Spleen (tissue), 11 donors: ENCODE results near the gene PRMT1. TPM values are rescaled to one million over a fixed set of nuclear protein-coding genes. Genes with fewer than 3 reads are reported as not detected.
"Not testable (repeated sequence)": the region's sequence is repeated elsewhere in the genome, so short reads cannot be mapped to it uniquely, and the experiment has no call there.

ENCODE experiments used
- DNase-seq: peaks from one replicate; pipeline ENCODE4 v3.0.0-alpha.2; 2020
- H3K27ac ChIP-seq, 8 donors: fragments of 200-600 bp; sonication (generic) in 7 of 8; 1 replicate in 4 of 8; 2 replicates in 4 of 8; pipeline versions ENCODE4 v1.5.0 to v1.8.0; 2016 to 2021; ENCODE audit warnings: inconsistent platforms in 4 of 8, mild to moderate bottlenecking in 4 of 8, moderate library complexity in 1 of 8
- H3K27me3 ChIP-seq, 7 donors: fragments of 200-600 bp; sonication (generic) in 6 of 7; replicated peaks in 1 of 7; 1 replicate in 4 of 7; 2 replicates in 3 of 7; pipeline versions ENCODE4 v1.5.0 to v1.8.0; 2016 to 2021; ENCODE audit warnings: inconsistent platforms in 3 of 7, mild to moderate bottlenecking in 1 of 7
- H3K36me3 ChIP-seq, 6 donors: fragments of 200-600 bp; sonication (generic) in 5 of 6; 1 replicate in 4 of 6; 2 replicates in 2 of 6; pipeline versions ENCODE4 v1.5.0 to v1.8.0; 2016 to 2021; ENCODE audit warnings: inconsistent platforms in 2 of 6
- H3K4me1 ChIP-seq, 6 donors: fragments of 200-600 bp; sonication (generic) in 5 of 6; 1 replicate in 3 of 6; 2 replicates in 3 of 6; pipeline versions ENCODE4 v1.5.0 to v1.8.0; 2016 to 2021; ENCODE audit warnings: inconsistent platforms in 3 of 6
- H3K4me3 ChIP-seq, 8 donors: fragments of 200-600 bp; sonication (generic) in 7 of 8; 1 replicate in 4 of 8; 2 replicates in 4 of 8; pipeline versions ENCODE4 v1.5.0 to v1.8.0; 2016 to 2021; ENCODE audit warnings: inconsistent platforms in 4 of 8, mild to moderate bottlenecking in 4 of 8, moderate library complexity in 2 of 8
- H3K9me3 ChIP-seq, 8 donors: fragments of 200-600 bp; sonication (generic) in 7 of 8; 1 replicate in 4 of 8; 2 replicates in 4 of 8; pipeline versions ENCODE4 v1.5.0 to v1.8.0; 2016 to 2021; ENCODE audit warnings: inconsistent platforms in 4 of 8
- CTCF ChIP-seq, 11 experiments: fragments of 200-600 bp in 7 of 11; fragments of 450-650 bp in 4 of 11; sonication (generic) in 4 of 11; IDR thresholded peaks in 8 of 11; conservative IDR thresholded peaks in 3 of 11; 1 replicate in 7 of 11; 2 replicates in 4 of 11; pipeline versions ENCODE4 v1.4.0 to v1.8.0; 2016 to 2021; ENCODE audit warnings: antibody characterized with exemption in 11 of 11, inconsistent platforms in 4 of 11, mild to moderate bottlenecking in 1 of 11
- POLR2A ChIP-seq, 3 donors: fragments of 450-650 bp; IDR thresholded peaks; one replicate each; pipeline ENCODE4 v1.5.1; 2017; ENCODE audit warnings: antibody characterized with exemption in 3 of 3, mild to moderate bottlenecking in 1 of 3
- POLR2AphosphoS5 ChIP-seq, 3 donors: sonication (generic); formaldehyde crosslinking; IDR thresholded peaks; one replicate each; pipeline ENCODE4 v1.5.1; 2017; ENCODE audit warnings: antibody characterized with exemption in 3 of 3
- WGBS, 5 donors: extraction: QIAGEN DNeasy Blood & Tissue Kit in 3 of 5; methylation state at CpG; one replicate each; pipeline versions ENCODE4 v1.1.5 to v1.1.7; 2013 to 2018; 5-methylcytosine and 5-hydroxymethylcytosine counted together
- intact Hi-C: fragments of 100-400 bp; cut with DNase I; formaldehyde crosslinking; loops from one replicate; pipeline ENCODE4 v1.15.0; 2023; ENCODE audit warnings: low total_unique reads
- microRNA-seq, 3 donors: library from miRNA; unstranded; fragments of <30 nt; microRNA quantifications; one replicate each; pipeline versions ENCODE4 to v1.1.0, GENCODE V29; 2019 to 2020
- polyA plus RNA-seq, 3 donors: library from polyadenylated mRNA; stranded (reverse); fragments of 200-250 nt; gene quantifications; one replicate each; pipeline ENCODE4 v1.2.1, GENCODE V29; 2013
- small RNA-seq, 4 donors: library from RNA; depleted of rRNA; stranded (forward); fragments of <200 nt; gene quantifications; one replicate each; pipeline ENCODE3, GENCODE V24; 2016
- total RNA-seq, 7 donors: library from RNA; depleted of rRNA in 3 of 7; stranded (reverse); fragments of >200 nt in 3 of 7; fragmentation: NEBNext Ultra II Directional in 4 of 7; extraction: Animal tissue kit (Norgen Biotek cat#: 25700) in 4 of 7; gene quantifications; one replicate each; pipeline versions ENCODE4 v1.1.0 to v1.2.1, GENCODE V29; 2016 to 2021
- donor health status: healthy with polysubstance abuse.
- donor health status: DM: no; HTN: no; CAD: no; lungs with moderate emphysema.
- donor health status: DM: no; HTN: no; CAD: no.
- donor health status: Bipolar disorder and iron deficiency.
- donor health status: healthy.
- donor health status: DM: no; HTN: no; CAD: no.
- donor health status: DM: yes; HTN: yes; CAD: no.

PRMT1 gene
- total and polyA plus RNA-seq, 10 donors = 108 to 175 (median 124) TPM

- Histone ChIP-seq H3K4me1 (peaks cover 0 to 28% (median 13%) of the 10 kb centered on the region in 6 donors), H3K27me3 (no peaks in the 10 kb centered on the region), H3K27ac (peak overlapping the region in 3 of 8 donors; percentile 87 to 93 (median 92)), H3K4me3 (no peak overlapping the region), H3K36me3 (no peaks in the 10 kb centered on the region), H3K9me3 (no peaks in the 10 kb centered on the region)
- WGBS, 5 donors = 83 to 90% (median 85%) methylated on average over 6 of the region's 6 CpGs
- intact Hi-C loops = no loop called here
- no peak for DNase-seq
- TF ChIP-seq POLR2AphosphoS5 (IDR thresholded peaks at IDR 0.05) (no peak), POLR2A (IDR thresholded peaks at IDR 0.05) (no peak), CTCF (IDR thresholded peaks at IDR 0.05 in 8 of 11, conservative IDR thresholded peaks at IDR 0.05 in 3 of 11) (no peak)
Measured at GRCh38 chr19:49718991-49719390, 41.9 kb downstream of the PRMT1 start.

- peaks cover 0 to 28% (median 13%) of the 10 kb centered on the region in 6 donors for H3K4me1 ChIP-seq
- DNase-seq, H3K4me3 ChIP-seq, H3K9me3 ChIP-seq, H3K27me3 ChIP-seq, H3K27ac ChIP-seq, intact Hi-C loops, H3K36me3 ChIP-seq: not testable (repeated sequence)
- WGBS, 5 donors = 85 to 92% (median 91%) methylated on average over 22 of the region's 22 CpGs
Measured at GRCh38 chr19:49719420-49719819, 42.3 kb downstream of the PRMT1 start.

GRCh38 chr19:49727217-49728030 lies 50.4 kb downstream of the PRMT1 start:
- no peaks in the 10 kb centered on the region for H3K36me3 ChIP-seq
- H3K27ac ChIP-seq = peak overlapping the region in 7 of 8 donors; percentile 19 to 65 (median 55)
- DNase-seq = no peak
- TF ChIP-seq POLR2A (IDR thresholded peaks at IDR 0.05) (no peak), POLR2AphosphoS5 (IDR thresholded peaks at IDR 0.05) (peak; percentile 14 to 59 (median 58))
- H3K27me3 ChIP-seq = no peaks in the 10 kb centered on the region
- 77 to 90% (median 83%) methylated on average over 23 of the region's 23 CpGs for WGBS, 5 donors
- no peak overlapping the region for H3K4me3 ChIP-seq
- H3K9me3 ChIP-seq = no peaks in the 10 kb centered on the region
- no peaks in the 10 kb centered on the region for H3K4me1 ChIP-seq
- intact Hi-C loops = no loop called here

GRCh38 chr19:49730166-49730565 lies 53.1 kb downstream of the PRMT1 start:
- 35 to 44% (median 37%) methylated on average over 5 of the region's 5 CpGs for WGBS, 5 donors
- H3K4me1 ChIP-seq = no peaks in the 10 kb centered on the region
- H3K9me3 ChIP-seq = no peaks in the 10 kb centered on the region
- H3K27ac ChIP-seq = no peak overlapping the region
- DNase-seq = no peak
- intact Hi-C loops = no loop called here
- H3K36me3 ChIP-seq = no peaks in the 10 kb centered on the region
- no peak overlapping the region for H3K4me3 ChIP-seq
- no peaks in the 10 kb centered on the region for H3K27me3 ChIP-seq
- TF ChIP-seq CTCF (IDR thresholded peaks at IDR 0.05 in 8 of 11, conservative IDR thresholded peaks at IDR 0.05 in 3 of 11) = no peak
- TF ChIP-seq POLR2AphosphoS5 (IDR thresholded peaks at IDR 0.05) = no peak
- no peak for TF ChIP-seq POLR2A (IDR thresholded peaks at IDR 0.05)

Small RNAs within 50 kb of the gene (microRNA-seq; reads per million reads assigned to microRNA genes)
- 0 to 0.70 (median 0.36) reads per million in 3 donors for gene MIR5088

Small RNAs within 50 kb of the gene (small RNA-seq; reads per million reads assigned to genes)
- 0 to 0.06 (median 0) reads per million in 4 donors for gene MIR5088

Other genes with a start within 250 kb of the PRMT1 start
- gene SLC17A7, start 235.7 kb upstream of the PRMT1 start, total RNA-seq = under 1 TPM in 2 of 7 donors, not detected in 5; 0.10 to 0.13 TPM
- under 1 TPM; 0.07 to 0.12 (median 0.10) TPM for gene SLC17A7, start 235.7 kb upstream of the PRMT1 start, polyA plus RNA-seq
- 10 to 100 TPM; 76.0 to 94.3 (median 86.1) TPM for gene PIH1D1, start 225.5 kb upstream of the PRMT1 start, total RNA-seq
- gene PIH1D1, start 225.5 kb upstream of the PRMT1 start, polyA plus RNA-seq = 100 to 1,000 TPM in 2 of 3 donors, 10 to 100 TPM in 1; 85.3 to 140 (median 118) TPM
- 10 to 100 TPM; 38.7 to 50.2 (median 45.8) TPM for gene ALDH16A1, start 224.0 kb upstream of the PRMT1 start, total RNA-seq
- gene ALDH16A1, start 224.0 kb upstream of the PRMT1 start, polyA plus RNA-seq = 10 to 100 TPM; 54.9 to 99.9 (median 94.9) TPM
- gene FLT3LG, start 203.1 kb upstream of the PRMT1 start, total RNA-seq = 10 to 100 TPM; 11.2 to 32.8 (median 24.1) TPM
- 10 to 100 TPM; 16.4 to 26.4 (median 19.9) TPM for gene FLT3LG, start 203.1 kb upstream of the PRMT1 start, polyA plus RNA-seq
- gene RPL13A, start 189.7 kb upstream of the PRMT1 start, total RNA-seq = 1,000 to 10,000 TPM; 2,521 to 3,132 (median 2,768) TPM
- 1,000 to 10,000 TPM; 6,561 to 7,408 (median 7,261) TPM for gene RPL13A, start 189.7 kb upstream of the PRMT1 start, polyA plus RNA-seq
- 1,000 to 10,000 TPM; 1,555 to 3,509 (median 2,434) TPM for gene RPS11, start 180.8 kb upstream of the PRMT1 start, total RNA-seq
- gene RPS11, start 180.8 kb upstream of the PRMT1 start, polyA plus RNA-seq = over 10,000 TPM in 2 of 3 donors, 1,000 to 10,000 TPM in 1; 8,326 to 12,835 (median 11,104) TPM
- 100 to 1,000 TPM; 273 to 616 (median 435) TPM for gene FCGRT, start 164.6 kb upstream of the PRMT1 start, total RNA-seq
- 100 to 1,000 TPM; 144 to 364 (median 279) TPM for gene FCGRT, start 164.6 kb upstream of the PRMT1 start, polyA plus RNA-seq
- 10 to 100 TPM; 18.9 to 44.2 (median 42.8) TPM for gene RCN3, start 149.3 kb upstream of the PRMT1 start, total RNA-seq
- 10 to 100 TPM; 25.0 to 99.2 (median 89.9) TPM for gene RCN3, start 149.3 kb upstream of the PRMT1 start, polyA plus RNA-seq
- 10 to 100 TPM; 58.6 to 73.8 (median 70.0) TPM for gene NOSIP, start 96.7 kb upstream of the PRMT1 start, total RNA-seq
- gene NOSIP, start 96.7 kb upstream of the PRMT1 start, polyA plus RNA-seq = 100 to 1,000 TPM; 129 to 152 (median 149) TPM
- gene PRRG2, start 96.0 kb upstream of the PRMT1 start, total RNA-seq = 1 to 10 TPM in 5 of 7 donors, under 1 TPM in 2; 0.37 to 7.9 (median 1.3) TPM
- gene PRRG2, start 96.0 kb upstream of the PRMT1 start, polyA plus RNA-seq = 1 to 10 TPM in 2 of 3 donors, under 1 TPM in 1; 0.91 to 2.3 (median 1.3) TPM
- gene PRR12, start 86.1 kb upstream of the PRMT1 start, total RNA-seq = 10 to 100 TPM; 18.8 to 44.3 (median 34.6) TPM
- gene PRR12, start 86.1 kb upstream of the PRMT1 start, polyA plus RNA-seq = 10 to 100 TPM in 1 of 3 donors, 1 to 10 TPM in 2; 3.7 to 21.4 (median 3.9) TPM
- gene RRAS, start 37.1 kb upstream of the PRMT1 start, total RNA-seq = 10 to 100 TPM; 30.9 to 57.6 (median 44.4) TPM
- 100 to 1,000 TPM in 1 of 3 donors, 10 to 100 TPM in 2; 66.5 to 106 (median 98.2) TPM for gene RRAS, start 37.1 kb upstream of the PRMT1 start, polyA plus RNA-seq
- gene SCAF1, start 35.1 kb upstream of the PRMT1 start, total RNA-seq = 10 to 100 TPM; 21.9 to 66.2 (median 57.0) TPM
- 10 to 100 TPM in 1 of 3 donors, 1 to 10 TPM in 2; 7.5 to 21.3 (median 7.6) TPM for gene SCAF1, start 35.1 kb upstream of the PRMT1 start, polyA plus RNA-seq
- gene IRF3, start 11.4 kb upstream of the PRMT1 start, total RNA-seq = 100 to 1,000 TPM in 4 of 7 donors, 10 to 100 TPM in 3; 87.9 to 150 (median 127) TPM
- 100 to 1,000 TPM; 127 to 294 (median 276) TPM for gene IRF3, start 11.4 kb upstream of the PRMT1 start, polyA plus RNA-seq
- 10 to 100 TPM in 6 of 7 donors, 1 to 10 TPM in 1; 7.8 to 26.6 (median 16.3) TPM for gene BCL2L12, start 11.3 kb upstream of the PRMT1 start, total RNA-seq
- gene BCL2L12, start 11.3 kb upstream of the PRMT1 start, polyA plus RNA-seq = 10 to 100 TPM; 26.5 to 36.7 (median 30.1) TPM
- 10 to 100 TPM in 1 of 7 donors, 1 to 10 TPM in 6; 1.4 to 14.2 (median 5.0) TPM for gene ADM5, start 12.3 kb downstream of the PRMT1 start, total RNA-seq
- 1 to 10 TPM; 1.5 to 3.6 (median 3.5) TPM for gene ADM5, start 12.3 kb downstream of the PRMT1 start, polyA plus RNA-seq
- 10 to 100 TPM in 5 of 7 donors, 1 to 10 TPM in 2; 6.8 to 17.0 (median 16.4) TPM for gene CPT1C, start 13.8 kb downstream of the PRMT1 start, total RNA-seq
- gene CPT1C, start 13.8 kb downstream of the PRMT1 start, polyA plus RNA-seq = 10 to 100 TPM in 2 of 3 donors, 1 to 10 TPM in 1; 5.2 to 15.7 (median 11.8) TPM
- gene TSKS, start 86.0 kb downstream of the PRMT1 start, total RNA-seq = 1 to 10 TPM in 1 of 7 donors, under 1 TPM in 2, not detected in 4; 0.37 to 2.1 (median 0.92) TPM
- gene TSKS, start 86.0 kb downstream of the PRMT1 start, polyA plus RNA-seq = 1 to 10 TPM in 1 of 3 donors, under 1 TPM in 2; 0.26 to 1.0 (median 0.85) TPM
- 100 to 1,000 TPM in 3 of 7 donors, 10 to 100 TPM in 4; 79.8 to 108 (median 95.4) TPM for gene AP2A1, start 89.7 kb downstream of the PRMT1 start, total RNA-seq
- gene AP2A1, start 89.7 kb downstream of the PRMT1 start, polyA plus RNA-seq = 10 to 100 TPM; 18.1 to 43.6 (median 19.0) TPM
- gene FUZ, start 136.0 kb downstream of the PRMT1 start, total RNA-seq = 10 to 100 TPM; 10.7 to 22.1 (median 15.1) TPM
- gene FUZ, start 136.0 kb downstream of the PRMT1 start, polyA plus RNA-seq = 10 to 100 TPM; 16.7 to 20.3 (median 16.9) TPM
- gene MED25, start 141.0 kb downstream of the PRMT1 start, total RNA-seq = 10 to 100 TPM; 29.4 to 61.0 (median 50.7) TPM
- 10 to 100 TPM; 26.6 to 42.7 (median 35.3) TPM for gene MED25, start 141.0 kb downstream of the PRMT1 start, polyA plus RNA-seq
- 100 to 1,000 TPM in 3 of 7 donors, 10 to 100 TPM in 4; 69.6 to 127 (median 98.4) TPM for gene PTOV1, start 173.9 kb downstream of the PRMT1 start, total RNA-seq
- 100 to 1,000 TPM in 1 of 3 donors, 10 to 100 TPM in 2; 61.4 to 120 (median 70.9) TPM for gene PTOV1, start 173.9 kb downstream of the PRMT1 start, polyA plus RNA-seq
- 100 to 1,000 TPM in 5 of 7 donors, 10 to 100 TPM in 2; 80.9 to 203 (median 111) TPM for gene PNKP, start 190.3 kb downstream of the PRMT1 start, total RNA-seq
- 100 to 1,000 TPM in 1 of 3 donors, 10 to 100 TPM in 2; 36.6 to 135 (median 66.2) TPM for gene PNKP, start 190.3 kb downstream of the PRMT1 start, polyA plus RNA-seq
- 10 to 100 TPM in 6 of 7 donors, 1 to 10 TPM in 1; 8.7 to 27.8 (median 20.1) TPM for gene AKT1S1, start 200.1 kb downstream of the PRMT1 start, total RNA-seq
- gene AKT1S1, start 200.1 kb downstream of the PRMT1 start, polyA plus RNA-seq = 10 to 100 TPM; 11.6 to 24.8 (median 13.9) TPM
- 10 to 100 TPM; 26.8 to 53.5 (median 38.2) TPM for gene TBC1D17, start 200.4 kb downstream of the PRMT1 start, total RNA-seq
- gene TBC1D17, start 200.4 kb downstream of the PRMT1 start, polyA plus RNA-seq = 10 to 100 TPM; 20.8 to 39.8 (median 34.9) TPM
- 10 to 100 TPM in 1 of 7 donors, 1 to 10 TPM in 6; 1.1 to 20.2 (median 2.8) TPM for gene IL4I1, start 219.6 kb downstream of the PRMT1 start, total RNA-seq
- 1 to 10 TPM; 3.9 to 9.3 (median 6.4) TPM for gene IL4I1, start 219.6 kb downstream of the PRMT1 start, polyA plus RNA-seq